Neural cell (in vitro differentiated cells): ENCODE results near the gene HEPACAM.

Experiments
- CTCF ChIP-seq: fragments of 450-650 bp; IDR thresholded peaks from 2 replicates; pipeline ENCODE4 v1.5.1; 2014; ENCODE audit warnings: antibody characterized with exemption, mild to moderate bottlenecking, moderate library complexity; ENCODE audit not compliant: poor library complexity, severe bottlenecking
- TAF1 ChIP-seq: IDR thresholded peaks from 2 replicates; pipeline ENCODE4 v1.6.1; 2012; ENCODE audit warnings: low read depth

GRCh38 chr11:124982043-124982442 lies 46.2 kb upstream of the HEPACAM start:
- TF ChIP-seq CTCF (no peak), TAF1 (no peak)
